T follicular helper cell (primary cell): ENCODE results near the gene ITCH.

ENCODE experiments used
- DNase-seq: peaks from one replicate; pipeline ENCODE4 v3.0.0-alpha.2; 2020; ENCODE audit warnings: low read depth

Gene ITCH

DNA sequence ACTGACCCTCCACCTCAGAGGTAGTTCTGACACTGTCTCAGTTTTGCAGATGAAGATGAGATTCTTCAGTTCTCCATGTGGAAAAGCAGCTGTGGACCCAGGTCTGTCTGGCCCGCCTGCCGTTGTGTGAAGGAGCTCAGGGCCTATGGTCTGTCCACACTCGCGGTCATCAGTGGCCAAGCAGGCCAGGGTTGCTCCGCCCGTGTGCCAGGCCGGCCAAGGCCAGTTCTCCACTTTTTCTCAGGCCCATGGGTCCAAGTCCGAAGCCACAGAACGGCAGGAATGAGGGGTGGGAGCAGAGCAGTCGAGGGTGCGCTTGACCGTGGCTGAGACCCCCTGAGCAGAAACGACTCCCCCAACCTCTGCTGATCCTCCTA lies 186.8 kb downstream of the ITCH start:
- no peak for DNase-seq

GRCh38 chr20:34552569-34552968 lies 189.5 kb downstream of the ITCH start:
- DNase-seq, result no peak

- no peak for DNase-seq
Observed at GRCh38 chr20:34553366-34553867, 190.3 kb downstream of the ITCH start.

- no peak for DNase-seq
Observed at GRCh38 chr20:34557936-34558319, 194.9 kb downstream of the ITCH start.

DNA sequence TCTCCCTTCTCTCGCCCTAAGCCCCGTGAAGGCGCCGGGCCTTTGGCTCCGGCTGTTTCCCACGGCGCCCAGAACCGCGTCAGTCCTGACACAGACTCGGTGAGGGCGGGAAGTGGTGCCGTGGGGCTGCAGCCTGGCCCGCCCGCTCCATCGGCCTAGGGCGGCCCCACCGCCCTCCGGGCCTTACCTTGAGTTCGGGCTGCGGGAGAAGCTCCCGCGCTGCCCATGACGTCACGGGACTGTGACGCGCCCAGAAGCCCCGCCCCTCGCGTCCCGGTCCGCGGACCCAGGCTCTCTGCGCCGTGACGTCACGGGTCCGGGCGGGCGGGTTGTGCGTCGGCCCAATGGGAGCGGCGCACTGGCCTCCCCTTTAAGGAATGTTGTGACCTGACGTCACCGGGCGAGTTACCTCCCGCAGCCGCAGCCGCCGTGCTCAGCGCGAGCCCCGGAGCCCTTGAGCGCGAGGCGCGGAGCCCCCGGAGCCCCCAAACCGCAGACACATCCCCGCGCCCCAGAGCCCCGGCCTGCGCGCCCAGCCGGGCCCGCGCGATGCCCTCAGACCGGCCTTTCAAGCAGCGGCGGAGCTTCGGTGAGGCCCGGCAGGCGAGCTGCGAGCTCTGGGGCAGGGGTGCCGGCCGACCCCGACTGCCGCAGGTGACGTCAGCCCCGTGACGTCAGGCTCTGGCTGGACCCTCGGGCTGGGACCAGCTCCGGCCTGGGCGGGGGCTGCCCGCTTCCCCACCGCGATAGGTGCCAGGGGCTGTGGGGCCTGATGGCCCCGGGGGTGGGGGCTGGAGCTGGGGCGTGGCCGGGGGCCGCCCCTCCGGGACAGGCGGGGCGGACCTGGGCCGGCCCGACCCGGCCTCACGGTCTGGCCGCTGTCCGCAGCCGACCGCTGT lies 195.5 kb downstream of the ITCH start, which contains the start of gene MAP1LC3A:
Gene MAP1LC3A (plus strand): TSS at position 399 of the 899 bp plus-strand sequence. CDS start 151 bp downstream, at position 550.
- DNase-seq, result peak; percentile 97

GRCh38 chr20:34559311-34560140 lies 196.5 kb downstream of the ITCH start:
- no peak for DNase-seq

GRCh38 chr20:34560141-34560523 lies 197.1 kb downstream of the ITCH start:
- DNase-seq, result no peak

DNA sequence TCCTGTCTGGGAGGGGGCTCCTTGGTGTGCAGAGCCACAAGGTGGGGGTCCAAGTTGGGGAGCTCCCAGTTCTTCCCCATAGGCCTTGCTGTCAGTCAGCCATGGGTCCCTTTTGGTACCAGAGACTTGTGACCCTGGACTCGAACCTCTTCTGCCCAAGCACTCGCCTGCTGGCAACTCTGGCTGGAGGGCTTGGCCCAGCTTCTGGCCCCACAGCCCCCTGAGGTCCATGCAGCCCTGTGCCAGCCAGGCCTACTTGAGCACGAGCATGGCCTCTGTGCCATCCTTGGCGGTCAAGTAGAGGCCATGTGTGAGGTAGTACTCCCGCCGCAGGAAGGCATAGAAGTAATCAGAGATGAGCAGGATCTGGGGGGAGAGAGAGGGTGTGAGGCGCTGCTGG lies 197.5 kb downstream of the ITCH start:
- no peak for DNase-seq
